ENCODE measurements around the gene KCNN3. TPM values are rescaled to one million over a fixed set of nuclear protein-coding genes. Genes with fewer than 3 reads are reported as not detected.

The KCNN3 gene
- total RNA-seq, 1 donor: 0.21 TPM

DNA sequence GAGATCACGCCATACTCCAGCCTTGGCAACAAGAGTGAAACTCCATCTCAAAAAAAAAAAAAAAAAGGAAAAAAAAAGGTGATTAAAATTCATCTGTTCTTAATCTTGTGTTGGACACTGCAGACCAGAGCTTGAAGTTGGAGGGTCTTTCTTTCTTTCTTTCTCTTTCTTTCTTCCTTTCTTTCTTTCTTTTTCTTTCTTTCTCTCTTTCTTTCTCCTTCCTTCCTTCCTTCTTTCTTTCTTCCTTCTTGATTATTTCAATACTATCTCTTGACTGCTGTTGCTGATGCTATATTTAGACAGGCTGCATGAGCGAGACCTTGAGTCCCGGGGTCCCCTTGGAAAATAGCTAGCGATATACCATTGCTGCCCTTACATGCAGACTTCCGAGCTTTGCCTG, 154.7 kb downstream of the KCNN3 start:
- Histone ChIP-seq H3K9me3 (ENCODE audit: low read depth, low read length) (no peaks in the 10 kb centered on the region), H3K4me1 (ENCODE audit: insufficient read depth, low read length) (peaks cover 45% of the 10 kb centered on the region), H3K4me3 (ENCODE audit: low read length) (no peak overlapping the region), H3K27me3 (ENCODE audit: insufficient read depth, low read length) (no peaks in the 10 kb centered on the region)

DNA sequence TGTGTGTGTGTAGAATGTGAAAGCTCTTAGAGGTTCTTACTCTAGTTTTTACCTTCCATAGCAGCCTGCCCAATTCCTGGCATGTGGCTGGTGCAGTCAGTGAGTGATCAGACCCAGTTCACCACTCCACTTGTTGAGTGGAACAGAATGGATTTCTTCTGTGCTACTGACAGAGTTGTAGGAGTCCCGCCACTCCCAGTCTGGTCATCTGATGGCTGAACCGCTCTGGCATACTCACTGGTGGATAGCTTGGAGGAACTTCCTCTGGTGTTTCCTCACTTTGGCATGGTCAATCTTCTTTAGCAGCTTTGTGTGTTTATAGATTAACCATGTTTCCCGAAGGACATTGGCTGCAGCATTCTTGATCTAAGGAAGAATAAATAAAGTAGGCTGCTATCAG, 155.4 kb downstream of the KCNN3 start:
- H3K9me3 ChIP-seq (ENCODE audit: low read depth, low read length): no peaks in the 10 kb centered on the region
- no peaks in the 10 kb centered on the region for H3K27me3 ChIP-seq (ENCODE audit: insufficient read depth, low read length)
- peaks cover 38% of the 10 kb centered on the region for H3K4me1 ChIP-seq (ENCODE audit: insufficient read depth, low read length)
- no peak overlapping the region for H3K4me3 ChIP-seq (ENCODE audit: low read length)

DNA sequence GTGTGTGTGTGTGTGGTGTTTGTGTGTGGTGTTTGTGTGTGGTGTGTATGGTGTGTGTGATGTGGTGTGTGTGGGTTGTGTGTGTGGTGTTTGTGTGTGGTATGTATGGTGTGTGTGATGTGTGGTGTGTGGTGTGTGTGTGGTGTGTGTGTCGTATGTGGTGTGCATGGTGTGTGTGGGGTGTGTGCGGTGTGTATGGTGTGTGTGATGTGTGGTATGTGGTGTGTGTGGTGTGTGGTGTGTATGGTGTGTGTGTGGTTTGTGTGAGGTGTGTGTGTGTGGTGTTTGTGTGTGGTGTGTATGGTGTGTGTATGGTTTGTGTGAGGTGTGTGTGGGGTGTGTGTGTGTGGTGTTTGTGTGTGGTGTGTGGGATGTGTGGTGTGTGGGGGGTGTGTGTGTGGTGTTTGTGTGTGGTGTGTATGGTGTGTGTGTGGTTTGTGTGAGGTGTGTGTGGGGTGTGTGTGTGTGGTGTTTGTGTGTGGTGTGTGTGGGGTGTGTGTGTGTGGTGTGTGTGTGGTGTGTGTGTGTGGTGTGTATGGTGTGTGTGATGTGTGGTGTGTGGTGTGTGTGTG, 155.9 kb downstream of the KCNN3 start:
- Histone ChIP-seq H3K4me1 (ENCODE audit: insufficient read depth, low read length) (peaks cover 33% of the 10 kb centered on the region), H3K27me3 (ENCODE audit: insufficient read depth, low read length) (no peaks in the 10 kb centered on the region), H3K4me3 (ENCODE audit: low read length) (no peak overlapping the region), H3K9me3 (ENCODE audit: low read depth, low read length) (no peaks in the 10 kb centered on the region)

DNA sequence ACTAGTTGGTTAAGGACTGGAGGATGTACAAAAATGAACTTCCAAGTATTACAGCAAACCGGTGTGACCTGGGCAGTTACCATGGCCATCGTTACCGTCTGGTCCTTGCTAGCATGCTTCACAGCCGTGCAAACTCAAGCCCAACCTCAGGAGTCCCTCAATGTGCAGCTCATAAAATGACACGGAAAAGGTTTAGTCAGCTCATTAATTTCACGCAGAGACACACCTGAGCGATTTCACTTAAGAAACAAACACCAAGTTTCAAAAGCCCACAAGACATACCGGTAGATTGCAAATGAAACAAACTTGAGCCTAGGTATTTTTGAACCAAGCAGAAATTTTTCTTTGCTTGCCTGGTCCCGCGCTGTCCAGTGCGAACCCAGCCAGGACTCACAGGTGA, 157.1 kb downstream of the KCNN3 start:
- Histone ChIP-seq H3K9me3 (ENCODE audit: low read depth, low read length) (no peaks in the 10 kb centered on the region), H3K4me1 (ENCODE audit: insufficient read depth, low read length) (peaks cover 29% of the 10 kb centered on the region), H3K4me3 (ENCODE audit: low read length) (no peak overlapping the region), H3K27me3 (ENCODE audit: insufficient read depth, low read length) (no peaks in the 10 kb centered on the region)

DNA sequence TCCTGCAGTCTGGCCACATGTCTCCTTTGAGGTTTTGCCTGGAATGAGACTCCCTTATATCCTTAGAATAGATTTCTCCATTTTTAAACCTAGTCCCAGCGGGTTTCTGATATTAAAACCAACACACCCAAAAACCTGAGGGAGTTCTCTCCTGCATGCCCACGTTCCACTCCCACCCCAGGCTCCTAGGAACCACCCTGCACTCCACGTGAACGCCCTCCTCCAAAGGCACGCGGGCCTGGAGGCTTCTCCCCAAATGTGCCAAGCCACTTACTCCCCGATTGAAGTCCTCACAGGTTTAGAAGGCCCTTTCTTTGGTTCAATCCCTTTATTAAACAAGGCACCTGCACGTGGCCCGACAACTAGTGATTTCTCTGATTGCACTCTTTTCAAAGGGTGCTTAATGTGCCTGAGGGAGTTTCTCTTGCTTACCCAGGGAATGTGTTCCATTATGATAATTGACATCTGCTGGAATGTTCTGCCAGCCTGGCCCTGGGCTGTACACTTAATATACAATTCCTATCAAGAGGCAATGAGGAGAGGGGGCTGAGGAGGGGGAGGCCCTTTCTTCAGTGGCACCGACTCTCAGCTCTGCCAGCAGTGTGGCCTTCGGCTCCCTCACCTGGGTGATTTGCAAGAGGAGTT, 157.8 kb downstream of the KCNN3 start:
- peaks cover 29% of the 10 kb centered on the region for H3K4me1 ChIP-seq (ENCODE audit: insufficient read depth, low read length)
- H3K9me3 ChIP-seq (ENCODE audit: low read depth, low read length): no peaks in the 10 kb centered on the region
- H3K4me3 ChIP-seq (ENCODE audit: low read length): no peak overlapping the region
- H3K27me3 ChIP-seq (ENCODE audit: insufficient read depth, low read length): no peaks in the 10 kb centered on the region

DNA sequence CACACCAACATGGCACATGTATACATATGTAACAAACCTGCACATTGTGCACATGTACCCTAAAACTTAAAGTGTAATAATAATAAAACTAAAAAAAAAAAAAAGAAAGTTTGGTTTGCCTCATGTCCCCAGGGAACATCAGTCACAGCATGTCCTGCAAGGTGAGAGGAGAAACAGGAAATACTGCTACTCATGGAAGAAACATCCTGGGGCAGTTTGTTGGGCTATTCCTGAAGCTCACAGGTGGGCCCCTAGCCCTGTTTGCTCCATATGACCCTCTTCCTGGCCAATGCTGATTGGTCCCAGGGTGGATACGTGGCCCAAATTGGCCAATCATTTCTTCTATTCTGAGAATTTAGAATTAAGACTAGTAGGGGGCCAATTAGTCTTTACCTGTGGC, 158.7 kb downstream of the KCNN3 start:
- Histone ChIP-seq H3K4me1 (ENCODE audit: insufficient read depth, low read length) (peaks cover 27% of the 10 kb centered on the region), H3K27me3 (ENCODE audit: insufficient read depth, low read length) (no peaks in the 10 kb centered on the region), H3K4me3 (ENCODE audit: low read length) (no peak overlapping the region), H3K9me3 (ENCODE audit: low read depth, low read length) (no peaks in the 10 kb centered on the region)

DNA sequence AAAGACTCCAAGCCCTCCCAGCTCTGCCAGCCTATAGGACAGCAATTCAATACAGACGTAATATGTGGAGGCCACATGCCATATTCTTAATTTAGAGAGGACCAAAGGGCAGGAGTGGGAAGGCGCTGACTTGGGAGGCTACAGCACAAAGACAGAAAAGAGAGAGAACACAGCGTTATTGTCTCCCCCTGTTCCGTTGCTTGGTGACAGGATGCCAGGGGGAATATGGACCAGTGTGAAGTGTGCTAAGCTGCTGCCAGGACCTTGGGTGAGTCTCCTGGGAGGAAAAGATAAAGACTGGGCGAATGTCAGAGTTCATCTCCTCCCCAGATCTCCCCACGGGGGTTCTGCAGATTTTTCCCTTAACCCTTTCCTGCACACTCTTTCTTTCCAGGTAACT, 160.0 kb downstream of the KCNN3 start:
- peaks cover 14% of the 10 kb centered on the region for H3K4me1 ChIP-seq (ENCODE audit: insufficient read depth, low read length)
- no peaks in the 10 kb centered on the region for H3K27me3 ChIP-seq (ENCODE audit: insufficient read depth, low read length)
- no peak overlapping the region for H3K4me3 ChIP-seq (ENCODE audit: low read length)
- H3K9me3 ChIP-seq (ENCODE audit: low read depth, low read length): no peaks in the 10 kb centered on the region

DNA sequence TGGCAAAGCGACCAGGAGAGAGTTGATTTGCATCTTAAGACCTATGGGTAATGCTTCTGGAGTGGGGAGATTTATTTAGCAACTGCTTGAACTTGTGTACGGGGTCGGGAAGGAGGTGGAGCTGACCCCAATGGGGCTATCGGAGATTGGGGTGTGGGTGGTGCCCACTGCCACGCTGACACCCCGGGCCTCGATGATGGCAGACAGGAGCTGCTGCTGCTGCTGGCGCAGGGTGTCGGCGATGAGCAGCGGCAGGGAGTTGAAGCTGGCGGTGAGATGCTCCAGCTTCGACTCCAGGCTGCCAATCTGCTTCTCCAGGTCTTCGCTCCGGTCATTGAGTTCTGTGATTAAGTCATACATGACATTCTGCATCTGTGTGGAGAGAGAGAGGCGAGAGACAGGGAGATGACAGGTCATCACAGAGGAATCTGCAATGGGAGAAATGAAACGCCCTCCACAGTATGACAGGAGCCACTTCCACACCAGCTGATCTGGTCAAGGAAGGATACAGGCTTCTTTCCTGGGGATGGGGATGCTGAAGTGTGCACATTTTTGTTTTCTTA, 162.1 kb downstream of the KCNN3 start:
- no peaks in the 10 kb centered on the region for H3K9me3 ChIP-seq (ENCODE audit: low read depth, low read length)
- H3K27me3 ChIP-seq (ENCODE audit: insufficient read depth, low read length): peaks cover 9% of the 10 kb centered on the region
- no peak overlapping the region for H3K4me3 ChIP-seq (ENCODE audit: low read length)
- H3K4me1 ChIP-seq (ENCODE audit: insufficient read depth, low read length): no peaks in the 10 kb centered on the region

DNA sequence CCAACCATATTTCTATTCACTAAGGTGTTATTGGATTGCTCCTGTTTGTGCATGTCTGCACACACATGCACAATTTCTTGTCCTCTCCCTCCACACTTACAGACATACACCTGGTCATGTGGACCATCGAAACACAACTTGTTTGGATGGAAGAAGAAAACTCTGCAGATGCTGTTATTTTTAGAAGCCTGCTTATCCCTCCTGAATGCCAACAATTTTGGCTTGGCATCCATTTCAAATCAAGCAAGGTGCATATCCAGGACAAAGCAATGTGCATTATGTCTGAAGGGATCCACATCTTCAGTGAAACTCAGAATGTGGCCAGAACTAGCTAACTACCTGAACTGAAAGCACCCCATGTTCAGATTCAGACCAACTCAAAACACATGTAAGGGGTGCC, 163.2 kb downstream of the KCNN3 start:
- no peak overlapping the region for H3K4me3 ChIP-seq (ENCODE audit: low read length)
- peaks cover 9% of the 10 kb centered on the region for H3K27me3 ChIP-seq (ENCODE audit: insufficient read depth, low read length)
- no peaks in the 10 kb centered on the region for H3K9me3 ChIP-seq (ENCODE audit: low read depth, low read length)
- no peaks in the 10 kb centered on the region for H3K4me1 ChIP-seq (ENCODE audit: insufficient read depth, low read length)

DNA sequence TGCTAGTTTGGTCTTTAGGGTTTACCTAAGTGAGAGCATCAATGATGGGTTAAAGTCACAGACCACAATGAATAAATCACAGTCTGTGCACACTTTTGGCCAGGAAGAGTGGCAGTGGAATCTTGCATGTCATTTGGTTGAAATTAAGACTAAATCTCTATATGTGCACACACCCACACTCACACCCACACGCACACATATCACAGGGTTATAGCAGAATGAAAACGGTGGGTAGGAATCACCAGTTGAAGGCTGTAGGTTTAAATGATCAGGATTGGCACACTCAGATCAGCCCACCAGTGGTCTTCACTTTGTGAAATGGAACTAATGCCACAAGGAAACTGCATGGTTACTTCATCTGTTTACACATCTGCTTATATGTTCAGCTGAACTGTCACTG, 164.5 kb downstream of the KCNN3 start:
- Histone ChIP-seq H3K9me3 (ENCODE audit: low read depth, low read length) (no peaks in the 10 kb centered on the region), H3K4me3 (ENCODE audit: low read length) (no peak overlapping the region), H3K4me1 (ENCODE audit: insufficient read depth, low read length) (no peaks in the 10 kb centered on the region), H3K27me3 (ENCODE audit: insufficient read depth, low read length) (peaks cover 9% of the 10 kb centered on the region)

DNA sequence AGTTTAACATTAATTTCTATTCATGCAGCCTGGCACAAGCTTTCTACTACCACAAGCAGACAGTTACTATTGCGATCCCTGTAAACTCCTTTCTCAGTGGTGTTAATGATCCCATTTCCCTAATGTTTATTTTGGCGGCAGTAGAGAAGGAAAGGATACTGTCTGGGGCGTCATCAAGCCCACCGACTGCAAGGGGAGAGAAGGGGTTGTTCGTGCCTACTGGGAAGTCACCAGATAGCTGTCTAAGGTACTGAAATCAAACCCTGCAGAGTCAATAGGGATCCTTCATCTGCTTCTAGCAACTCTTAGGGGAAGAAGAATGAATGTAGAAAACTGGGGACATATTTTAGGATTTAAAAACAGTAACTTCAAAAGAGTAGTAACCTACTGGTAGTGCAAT, 166.9 kb downstream of the KCNN3 start:
- Histone ChIP-seq H3K27me3 (ENCODE audit: insufficient read depth, low read length) (peaks cover 9% of the 10 kb centered on the region), H3K4me3 (ENCODE audit: low read length) (no peak overlapping the region), H3K9me3 (ENCODE audit: low read depth, low read length) (no peaks in the 10 kb centered on the region), H3K4me1 (ENCODE audit: insufficient read depth, low read length) (no peaks in the 10 kb centered on the region)

DNA sequence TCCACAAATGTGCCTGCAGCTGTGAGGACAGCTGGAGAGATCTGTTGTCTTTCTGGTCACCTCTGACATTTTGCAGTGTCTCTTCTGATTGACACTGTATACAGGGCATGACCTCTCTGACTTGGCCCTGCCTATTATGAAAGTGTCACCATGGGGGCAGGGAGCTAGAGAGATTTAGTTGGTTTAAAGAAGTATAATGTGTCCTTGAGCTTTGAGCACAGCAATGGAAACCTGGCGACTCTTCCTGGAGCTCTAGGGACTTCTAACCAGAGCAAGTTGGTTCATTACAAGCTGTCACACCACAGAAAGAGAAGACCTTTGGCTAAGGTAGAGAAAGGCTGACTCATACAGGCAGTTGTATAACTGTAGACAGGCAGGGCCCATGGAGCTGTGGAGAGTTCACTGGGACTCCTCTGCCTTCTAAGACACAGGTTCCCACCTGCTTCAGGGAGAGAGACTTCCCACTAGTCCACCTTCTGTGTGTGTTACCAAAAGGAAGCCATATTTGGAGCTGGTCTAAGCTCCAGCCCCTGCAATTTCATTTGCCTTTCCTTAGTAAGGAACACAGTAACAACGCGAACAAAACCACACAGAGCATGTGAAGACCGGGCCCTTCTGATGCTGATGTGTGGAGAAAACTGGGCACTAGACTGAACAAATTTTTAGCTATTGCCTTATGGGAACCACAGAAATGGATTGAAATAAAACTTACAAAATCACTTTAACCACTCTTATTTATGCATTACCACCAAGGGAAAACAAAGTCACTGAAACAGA, 171.6 kb downstream of the KCNN3 start:
- Histone ChIP-seq H3K27me3 (ENCODE audit: insufficient read depth, low read length) (peaks cover 9% of the 10 kb centered on the region), H3K4me1 (ENCODE audit: insufficient read depth, low read length) (peaks cover 8% of the 10 kb centered on the region), H3K4me3 (ENCODE audit: low read length) (no peak overlapping the region)

DNA sequence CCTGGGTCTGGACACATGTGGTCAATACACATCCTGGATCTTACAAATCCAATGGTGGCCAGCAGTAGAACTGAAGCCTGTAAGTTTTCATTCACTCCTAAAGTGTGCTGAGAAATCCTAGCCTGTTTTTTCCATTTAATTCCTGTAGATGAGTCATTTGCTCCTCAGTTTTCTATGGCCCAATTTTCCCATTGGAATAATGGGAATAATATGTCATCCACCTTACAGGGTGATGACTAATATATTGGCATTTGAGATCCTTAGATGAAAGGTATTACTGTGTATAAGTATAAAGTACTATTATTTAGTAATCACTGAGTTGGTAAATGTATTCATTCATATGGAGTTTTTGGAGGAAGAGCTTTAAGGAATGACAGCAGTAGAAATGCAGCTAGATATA, 172.4 kb downstream of the KCNN3 start:
- Histone ChIP-seq H3K4me1 (ENCODE audit: insufficient read depth, low read length) (peaks cover 8% of the 10 kb centered on the region), H3K9me3 (ENCODE audit: low read depth, low read length) (no peaks in the 10 kb centered on the region), H3K27me3 (ENCODE audit: insufficient read depth, low read length) (peaks cover 9% of the 10 kb centered on the region), H3K4me3 (ENCODE audit: low read length) (no peak overlapping the region)

More for the DNA sequence above, 171.6 kb downstream of the KCNN3 start:
- H3K9me3 ChIP-seq (ENCODE audit: low read depth, low read length): no peaks in the 10 kb centered on the region

DNA sequence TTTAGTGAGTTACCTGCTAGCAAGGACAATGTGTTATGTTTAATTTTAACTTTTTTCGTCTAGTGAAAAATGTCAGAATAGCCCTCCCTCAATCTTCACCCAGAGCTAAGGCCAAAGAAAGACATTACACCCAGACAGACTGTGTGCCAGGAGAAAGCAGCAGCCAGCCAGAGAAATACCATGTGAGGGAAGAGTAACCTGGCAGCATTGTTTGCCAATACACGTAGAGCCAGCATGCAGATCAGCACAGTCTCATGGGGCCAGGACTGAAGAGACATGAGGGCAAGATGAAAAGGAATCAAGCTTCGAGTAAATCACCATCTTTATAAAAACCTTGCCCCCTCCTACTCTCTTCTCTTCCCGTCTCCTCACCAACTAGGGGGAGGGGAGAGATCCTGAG, 173.6 kb downstream of the KCNN3 start:
- no peaks in the 10 kb centered on the region for H3K9me3 ChIP-seq (ENCODE audit: low read depth, low read length)
- peaks cover 8% of the 10 kb centered on the region for H3K4me1 ChIP-seq (ENCODE audit: insufficient read depth, low read length)
- H3K4me3 ChIP-seq (ENCODE audit: low read length): no peak overlapping the region
- H3K27me3 ChIP-seq (ENCODE audit: insufficient read depth, low read length): peaks cover 12% of the 10 kb centered on the region

DNA sequence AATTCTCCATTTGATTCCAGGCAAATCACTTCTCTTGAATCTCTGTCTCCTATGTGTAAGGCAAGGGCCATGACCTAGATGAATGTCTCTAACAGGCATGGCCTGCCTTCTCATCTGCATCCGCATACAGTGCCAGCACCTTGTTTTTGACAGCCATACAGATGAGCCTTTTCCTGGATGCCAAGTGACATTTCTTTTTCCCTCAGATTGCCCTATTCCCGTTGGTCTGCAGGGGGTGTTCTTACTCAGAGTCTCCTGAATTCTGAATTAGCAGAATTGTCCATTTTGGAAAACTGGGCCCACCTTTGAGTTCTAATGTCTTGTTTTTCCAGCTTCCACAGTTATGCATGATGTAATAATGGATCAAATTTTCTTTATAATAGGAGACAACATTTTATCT, 174.1 kb downstream of the KCNN3 start:
- Histone ChIP-seq H3K27me3 (ENCODE audit: insufficient read depth, low read length) (peaks cover 12% of the 10 kb centered on the region), H3K4me1 (ENCODE audit: insufficient read depth, low read length) (peaks cover 8% of the 10 kb centered on the region), H3K4me3 (ENCODE audit: low read length) (no peak overlapping the region), H3K9me3 (ENCODE audit: low read depth, low read length) (no peaks in the 10 kb centered on the region)
